DOHH2 (cell line): ENCODE data around the gene TMEM156.
A peak's percentile ranks its signal among the peaks of the same experiment; 100 is the strongest.

Source experiments
- H3F3A ChIP-seq: fragments of 200-600 bp; sonication (generic), shearing (Covaris generic); 2 replicates; pipeline ENCODE4 v1.6.0; 2016; ENCODE audit warnings: antibody characterized with exemption, mild to moderate bottlenecking; ENCODE audit not compliant: control insufficient read depth, insufficient read depth
- H3K27ac ChIP-seq: fragments of 200-600 bp; sonication (generic); 2 replicates; pipeline ENCODE4 v1.5.1; 2014; ENCODE audit warnings: low read depth, mild to moderate bottlenecking, low read length, moderate library complexity
- H3K27me3 ChIP-seq: fragments of 200-600 bp; sonication (generic); 2 replicates; pipeline ENCODE4 v1.6.1; 2014; ENCODE audit warnings: mild to moderate bottlenecking, low read length, mixed read lengths; ENCODE audit not compliant: control insufficient read depth
- H3K36me3 ChIP-seq: fragments of 200-600 bp; sonication (generic); 2 replicates; pipeline ENCODE4 v1.6.1; 2014; ENCODE audit warnings: mild to moderate bottlenecking, low read length, moderate library complexity, mixed read lengths; ENCODE audit not compliant: control insufficient read depth
- H3K4me1 ChIP-seq: fragments of 200-600 bp; sonication (generic); 2 replicates; pipeline ENCODE4 v1.6.1; 2014; ENCODE audit warnings: mild to moderate bottlenecking, low read length, mixed read lengths; ENCODE audit not compliant: control insufficient read depth
- H3K4me2 ChIP-seq: fragments of 200-600 bp; sonication (generic); 2 replicates; pipeline ENCODE4 v1.6.0; 2014; ENCODE audit warnings: mild to moderate bottlenecking, low read length, moderate library complexity
- H3K4me3 ChIP-seq: fragments of 200-600 bp; sonication (generic); 2 replicates; pipeline ENCODE4 v1.5.1; 2014; ENCODE audit warnings: mild to moderate bottlenecking, low read length, mixed read lengths
- H3K79me2 ChIP-seq: fragments of 200-600 bp; sonication (generic); 2 replicates; pipeline ENCODE4 v1.6.1; 2014; ENCODE audit warnings: mild to moderate bottlenecking, low read length, mixed read lengths; ENCODE audit not compliant: control insufficient read depth
- H3K9me2 ChIP-seq: fragments of 200-600 bp; sonication (generic); replicated peaks from 2 replicates; pipeline ENCODE4 v1.6.1; 2014; ENCODE audit warnings: mild to moderate bottlenecking, low read length, mixed read lengths; ENCODE audit not compliant: control insufficient read depth
- H3K9me3 ChIP-seq: fragments of 200-600 bp; sonication (generic); 2 replicates; pipeline ENCODE4 v1.6.1; 2014; ENCODE audit warnings: antibody characterized with exemption, low read length, mixed read lengths; ENCODE audit not compliant: control insufficient read depth, insufficient read depth
- H4K20me1 ChIP-seq: fragments of 200-600 bp; sonication (generic); 2 replicates; pipeline ENCODE4 v1.6.0; 2014; ENCODE audit warnings: low read depth, mild to moderate bottlenecking, antibody characterized with exemption, low read length, moderate library complexity; ENCODE audit not compliant: control insufficient read depth, insufficient read depth
- CTCF ChIP-seq: fragments of 200-600 bp; sonication (generic); IDR thresholded peaks from one replicate; pipeline ENCODE4 v1.5.1; 2014; ENCODE audit warnings: antibody characterized with exemption, mild to moderate bottlenecking, low read depth, low read length; ENCODE audit not compliant: poor library complexity, severe bottlenecking
- EZH2phosphoT487 ChIP-seq: fragments of 200-600 bp; sonication (generic); IDR thresholded peaks from 2 replicates; pipeline ENCODE4 v1.6.1; 2017; ENCODE audit warnings: borderline replicate concordance, mild to moderate bottlenecking, antibody characterized with exemption, low read length, moderate library complexity, mixed read lengths

Gene TMEM156

GRCh38 chr4:39025552-39026085, 6.6 kb downstream of the TMEM156 start:
- Histone ChIP-seq H3K9me2 (no peaks in the 10 kb centered on the region), H3K4me2 (0 out of 2 replicates have a peak overlapping the region, but pooled peaks have one; percentile 6), H3K9me3 (no peaks in the 10 kb centered on the region), H4K20me1 (no peaks in the 10 kb centered on the region; the same call in 1 of the 2 replicates), H3K4me3 (no peak overlapping the region), H3K4me1 (peaks cover 38% of the 10 kb centered on the region), H3K27ac (no peak overlapping the region), H3F3A (peaks cover 13% of the 10 kb centered on the region), H3K36me3 (peaks cover 78% of the 10 kb centered on the region), H3K79me2 (peaks cover 97% of the 10 kb centered on the region), H3K27me3 (no peaks in the 10 kb centered on the region)
- TF ChIP-seq CTCF (no peak), EZH2phosphoT487 (no peak)

GRCh38 chr4:39024311-39024865, 7.8 kb downstream of the TMEM156 start:
- peaks cover 81% of the 10 kb centered on the region for H3K36me3 ChIP-seq
- TF ChIP-seq EZH2phosphoT487 (no peak), CTCF (no peak)

DNA sequence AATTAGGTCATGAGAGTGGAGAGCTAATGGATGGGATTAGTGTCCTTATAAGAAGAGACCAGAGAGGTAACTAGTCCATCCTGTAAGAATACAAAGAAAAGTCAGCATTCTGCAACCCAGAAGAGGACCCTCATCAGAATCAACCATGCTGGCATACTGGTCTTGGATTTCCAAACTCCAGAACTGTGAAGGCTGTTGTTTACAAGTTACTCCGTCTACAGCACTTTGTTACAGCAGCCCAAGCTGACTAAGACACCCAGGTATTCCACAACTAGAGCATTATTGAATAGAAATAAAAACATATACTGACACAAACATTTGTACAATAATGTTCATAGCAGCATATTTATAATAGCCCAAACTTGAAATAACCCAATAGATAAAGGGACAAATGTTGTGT, 9.2 kb downstream of the TMEM156 start:
- Histone ChIP-seq H4K20me1 (no peaks in the 10 kb centered on the region; the same call in 1 of the 2 replicates), H3K4me3 (no peak overlapping the region), H3K27ac (no peak overlapping the region), H3K36me3 (peaks cover 84% of the 10 kb centered on the region), H3K4me1 (peaks cover 37% of the 10 kb centered on the region), H3F3A (peaks cover 5% of the 10 kb centered on the region), H3K27me3 (no peaks in the 10 kb centered on the region), H3K9me2 (no peaks in the 10 kb centered on the region), H3K9me3 (no peaks in the 10 kb centered on the region), H3K4me2 (no peak overlapping the region), H3K79me2 (peaks cover 100% of the 10 kb centered on the region)
- TF ChIP-seq CTCF, result no peak
- TF ChIP-seq EZH2phosphoT487, result no peak

More at GRCh38 chr4:39024311-39024865, 7.8 kb downstream of the TMEM156 start:
- Histone ChIP-seq H3F3A (peaks cover 13% of the 10 kb centered on the region), H3K27ac (no peak overlapping the region), H3K4me1 (peaks cover 45% of the 10 kb centered on the region), H3K27me3 (no peaks in the 10 kb centered on the region), H3K4me3 (no peak overlapping the region), H3K9me3 (no peaks in the 10 kb centered on the region), H3K4me2 (no peak overlapping the region), H3K79me2 (peaks cover 100% of the 10 kb centered on the region), H3K9me2 (no peaks in the 10 kb centered on the region), H4K20me1 (no peaks in the 10 kb centered on the region; the same call in 1 of the 2 replicates)
